ENCODE measurements around the gene TOMM22. TPM values are rescaled to one million over a fixed set of nuclear protein-coding genes. Genes with fewer than 3 reads are reported as not detected.

Gene TOMM22
- total RNA-seq, 1 experiment from 2014 or later: 71.5 TPM

DNA sequence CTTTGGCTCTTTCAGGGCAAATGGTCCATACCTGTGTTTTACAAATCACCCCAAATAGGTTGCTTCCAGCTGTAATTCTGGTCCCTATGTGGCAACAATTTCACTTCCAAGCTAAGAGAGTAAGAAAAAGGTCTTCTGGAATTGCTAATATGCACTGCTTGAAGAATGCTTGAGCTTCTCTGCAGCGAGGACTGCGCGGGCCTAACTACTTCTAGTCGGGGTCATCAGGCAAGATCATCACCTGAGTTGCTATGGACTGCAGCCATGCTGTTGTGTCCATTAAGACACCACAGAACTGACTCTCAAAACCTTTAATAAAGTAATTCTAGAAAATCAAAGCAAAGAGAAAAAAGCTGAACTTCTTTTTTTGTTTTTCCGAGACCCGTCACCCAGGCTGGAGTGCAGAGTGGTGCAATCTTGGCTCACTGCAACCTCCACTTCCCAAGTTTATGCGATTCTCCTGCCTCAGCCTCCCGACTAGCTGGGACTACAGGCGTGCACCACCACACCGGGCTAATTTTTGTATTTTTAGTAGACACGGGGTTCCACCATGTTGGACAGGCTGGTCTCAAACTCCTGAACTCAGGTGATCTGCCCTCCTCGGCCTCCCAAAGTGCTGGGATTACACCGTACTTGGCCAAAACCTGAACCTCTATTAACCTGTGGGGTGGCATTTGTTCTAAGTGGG, 16.8 kb downstream of the TOMM22 start:
- H3K4me3 Mint-ChIP-seq (ENCODE audit: unreplicated experiment): peak overlapping the region; percentile 79
- peaks cover 27% of the 10 kb centered on the region for H3K36me3 Mint-ChIP-seq (ENCODE audit: insufficient read depth, unreplicated experiment)
- no peaks in the 10 kb centered on the region for H3K27me3 Mint-ChIP-seq (ENCODE audit: insufficient read depth, unreplicated experiment)
- intact Hi-C loops (cut with micrococcal nuclease): no loop called here
- DNase-seq (ENCODE audit: unreplicated experiment): no peak
- CTCF ChIA-PET: interaction anchor here (0.6 to 4.9 kb wide), 4 partner anchors 10 to 946 kb away, joined by 3 to 40 read pairs (median 3); partner anchors contain the start of gene TOMM22
- H3K27ac Mint-ChIP-seq (ENCODE audit: low read depth, unreplicated experiment): no peak overlapping the region
- H3K9me3 Mint-ChIP-seq (ENCODE audit: unreplicated experiment): no peaks in the 10 kb centered on the region
- TF ChIP-seq, protein P1, sequence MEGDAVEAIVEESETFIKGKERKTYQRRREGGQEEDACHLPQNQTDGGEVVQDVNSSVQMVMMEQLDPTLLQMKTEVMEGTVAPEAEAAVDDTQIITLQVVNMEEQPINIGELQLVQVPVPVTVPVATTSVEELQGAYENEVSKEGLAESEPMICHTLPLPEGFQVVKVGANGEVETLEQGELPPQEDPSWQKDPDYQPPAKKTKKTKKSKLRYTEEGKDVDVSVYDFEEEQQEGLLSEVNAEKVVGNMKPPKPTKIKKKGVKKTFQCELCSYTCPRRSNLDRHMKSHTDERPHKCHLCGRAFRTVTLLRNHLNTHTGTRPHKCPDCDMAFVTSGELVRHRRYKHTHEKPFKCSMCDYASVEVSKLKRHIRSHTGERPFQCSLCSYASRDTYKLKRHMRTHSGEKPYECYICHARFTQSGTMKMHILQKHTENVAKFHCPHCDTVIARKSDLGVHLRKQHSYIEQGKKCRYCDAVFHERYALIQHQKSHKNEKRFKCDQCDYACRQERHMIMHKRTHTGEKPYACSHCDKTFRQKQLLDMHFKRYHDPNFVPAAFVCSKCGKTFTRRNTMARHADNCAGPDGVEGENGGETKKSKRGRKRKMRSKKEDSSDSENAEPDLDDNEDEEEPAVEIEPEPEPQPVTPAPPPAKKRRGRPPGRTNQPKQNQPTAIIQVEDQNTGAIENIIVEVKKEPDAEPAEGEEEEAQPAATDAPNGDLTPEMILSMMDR (IDR thresholded peaks at IDR 0.05; ENCODE audit: unreplicated experiment): no peak
- BruUV-seq (replicated peaks): no TSS peak
- POLR2A ChIA-PET: interaction anchor here (0.6 to 8.7 kb wide), 19 partner anchors 8 to 821 kb away, joined by 3 to 223 read pairs (median 4); partner anchors contain the start of genes ATF4, CBY1, FAM227A and GTPBP1
- peaks cover 28% of the 10 kb centered on the region for H3K4me1 Mint-ChIP-seq (ENCODE audit: insufficient read depth, unreplicated experiment)

DNA sequence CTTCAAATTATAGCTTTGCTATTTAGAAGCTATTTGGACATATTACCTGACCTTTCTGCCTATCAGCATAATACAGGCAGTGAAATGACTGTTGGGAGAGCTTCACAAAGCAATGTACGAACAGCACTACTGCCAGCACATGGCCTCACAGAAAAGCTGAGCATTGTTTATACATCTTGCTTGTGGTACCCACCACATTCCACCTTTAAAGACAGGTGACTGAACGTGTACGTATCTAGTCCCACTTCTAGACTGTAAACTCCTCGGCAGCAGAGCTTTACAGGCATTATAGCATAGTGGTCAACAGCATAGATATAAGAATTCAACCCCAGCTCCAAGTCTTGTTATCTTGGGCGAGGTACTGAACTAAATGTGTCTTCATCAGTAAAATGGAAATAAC, 17.4 kb downstream of the TOMM22 start:
- H3K4me3 Mint-ChIP-seq (ENCODE audit: unreplicated experiment): peak overlapping the region; percentile 79
- peak overlapping the region; percentile 85 for H3K27ac Mint-ChIP-seq (ENCODE audit: low read depth, unreplicated experiment)
- H3K27me3 Mint-ChIP-seq (ENCODE audit: insufficient read depth, unreplicated experiment): no peaks in the 10 kb centered on the region
- CTCF ChIA-PET: interaction anchor here (0.5 to 4.9 kb wide), 4 partner anchors 10 to 1225 kb away, joined by 3 to 40 read pairs (median 4); partner anchors contain the start of gene TOMM22
- H3K36me3 Mint-ChIP-seq (ENCODE audit: insufficient read depth, unreplicated experiment): peaks cover 21% of the 10 kb centered on the region
- POLR2A ChIA-PET: interaction anchor here (0.6 to 8.7 kb wide), 26 partner anchors 7 to 821 kb away, joined by 3 to 223 read pairs (median 4); partner anchors contain the start of genes ATF4, CBY1, FAM227A and GTPBP1
- peaks cover 25% of the 10 kb centered on the region for H3K4me1 Mint-ChIP-seq (ENCODE audit: insufficient read depth, unreplicated experiment)
- no peak for DNase-seq (ENCODE audit: unreplicated experiment)
- no TSS peak for BruUV-seq (replicated peaks)
- no peaks in the 10 kb centered on the region for H3K9me3 Mint-ChIP-seq (ENCODE audit: unreplicated experiment)
- intact Hi-C loops (cut with micrococcal nuclease): no loop called here
- TF ChIP-seq, protein P1 (IDR thresholded peaks at IDR 0.05; ENCODE audit: unreplicated experiment): no peak

DNA sequence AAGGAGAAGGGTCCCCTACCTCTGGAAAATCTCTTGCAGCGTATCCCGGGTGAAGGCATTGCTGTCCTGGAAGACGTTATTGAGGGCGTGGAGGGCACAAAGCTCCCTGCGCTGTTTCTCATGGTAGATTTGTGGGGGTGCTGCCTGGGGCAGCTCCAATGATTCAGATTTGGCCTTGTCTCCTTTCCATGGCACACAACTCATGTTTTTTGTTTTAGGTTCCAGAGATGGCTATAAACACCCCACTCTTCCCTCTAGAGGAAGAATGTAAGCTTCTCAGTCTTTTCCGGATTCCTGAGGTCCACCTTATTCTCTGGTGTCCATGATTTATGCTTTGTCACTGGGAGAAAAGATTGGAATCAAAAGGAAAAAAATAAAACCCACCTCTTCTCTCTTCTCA, 18.0 kb downstream of the TOMM22 start:
- intact Hi-C loops (cut with micrococcal nuclease): no loop called here
- Mint-ChIP-seq H3K27ac (ENCODE audit: low read depth, unreplicated experiment) (peak overlapping the region; percentile 85), H3K36me3 (ENCODE audit: insufficient read depth, unreplicated experiment) (peaks cover 14% of the 10 kb centered on the region), H3K9me3 (ENCODE audit: unreplicated experiment) (no peaks in the 10 kb centered on the region), H3K27me3 (ENCODE audit: insufficient read depth, unreplicated experiment) (no peaks in the 10 kb centered on the region), H3K4me3 (ENCODE audit: unreplicated experiment) (peak overlapping the region; percentile 79), H3K4me1 (ENCODE audit: insufficient read depth, unreplicated experiment) (peaks cover 25% of the 10 kb centered on the region)
- BruUV-seq (replicated peaks): TSS peak; percentile 75
- no peak for DNase-seq (ENCODE audit: unreplicated experiment)
- ChIA-PET CTCF (interaction anchor here (0.5 to 4.9 kb wide), 5 partner anchors 17 to 1226 kb away, joined by 3 to 40 read pairs (median 4); partner anchors contain the start of gene TOMM22), POLR2A (interaction anchor here (0.5 to 8.7 kb wide), 25 partner anchors 7 to 820 kb away, joined by 3 to 223 read pairs (median 4); partner anchors contain the start of genes ATF4, CBY1, FAM227A and GTPBP1)
- TF ChIP-seq, protein P1 (IDR thresholded peaks at IDR 0.05; ENCODE audit: unreplicated experiment): no peak

DNA sequence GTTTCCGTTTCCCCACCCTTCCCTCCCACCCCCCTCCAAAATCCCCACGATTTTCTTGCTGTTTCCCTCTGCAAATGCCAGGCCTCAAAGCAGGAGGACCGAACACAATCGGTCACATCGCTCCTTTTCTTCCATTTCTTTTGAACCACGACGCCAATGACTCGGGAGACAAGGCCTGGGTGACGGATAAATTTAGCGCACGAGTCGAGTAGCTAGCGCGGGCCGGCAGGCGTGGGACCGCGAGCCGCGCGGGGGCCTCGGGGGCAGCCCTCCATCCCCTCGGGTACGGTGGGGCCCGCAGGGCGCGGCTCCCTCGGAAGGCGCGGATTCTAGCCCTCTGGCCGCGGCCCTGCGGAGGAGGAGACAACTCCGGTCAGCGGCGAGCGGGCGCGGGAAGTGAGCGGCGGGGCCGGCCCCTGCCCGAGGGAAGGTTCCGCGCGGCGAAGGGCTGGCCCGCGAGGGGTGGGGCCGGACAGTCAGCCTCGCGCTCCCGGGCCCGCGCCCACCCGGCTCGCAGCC, 18.6 kb downstream of the TOMM22 start:
- Mint-ChIP-seq H3K27me3 (ENCODE audit: insufficient read depth, unreplicated experiment) (no peaks in the 10 kb centered on the region), H3K27ac (ENCODE audit: low read depth, unreplicated experiment) (peak overlapping the region; percentile 85), H3K4me3 (ENCODE audit: unreplicated experiment) (peak overlapping the region; percentile 79), H3K4me1 (ENCODE audit: insufficient read depth, unreplicated experiment) (peaks cover 27% of the 10 kb centered on the region), H3K36me3 (ENCODE audit: insufficient read depth, unreplicated experiment) (peaks cover 9% of the 10 kb centered on the region), H3K9me3 (ENCODE audit: unreplicated experiment) (no peaks in the 10 kb centered on the region)
- BruUV-seq (replicated peaks): no TSS peak
- peak; percentile 70 for DNase-seq (ENCODE audit: unreplicated experiment)
- ChIA-PET POLR2A (interaction anchor here (0.6 to 8.7 kb wide), 16 partner anchors 6 to 643 kb away, joined by 3 to 223 read pairs (median 5); partner anchors contain the start of genes CBY1, FAM227A, GTPBP1 and PICK1), CTCF (interaction anchor here (0.5 to 4.9 kb wide), 4 partner anchors 17 to 333 kb away, joined by 3 to 40 read pairs (median 4); partner anchors contain the start of gene TOMM22)
- intact Hi-C loops (cut with micrococcal nuclease): no loop called here
- TF ChIP-seq, protein P1 (IDR thresholded peaks at IDR 0.05; ENCODE audit: unreplicated experiment): no peak

Data from MCF 10A (cell line).